Measurements from ENCODE around the gene SUCLG1.
A peak's percentile ranks its signal among the peaks of the same experiment; 100 is the strongest.
"Not testable (repeated sequence)": the region's sequence is repeated elsewhere in the genome, so short reads cannot be mapped to it uniquely, and the experiment has no call there.

SUCLG1 gene

DNA sequence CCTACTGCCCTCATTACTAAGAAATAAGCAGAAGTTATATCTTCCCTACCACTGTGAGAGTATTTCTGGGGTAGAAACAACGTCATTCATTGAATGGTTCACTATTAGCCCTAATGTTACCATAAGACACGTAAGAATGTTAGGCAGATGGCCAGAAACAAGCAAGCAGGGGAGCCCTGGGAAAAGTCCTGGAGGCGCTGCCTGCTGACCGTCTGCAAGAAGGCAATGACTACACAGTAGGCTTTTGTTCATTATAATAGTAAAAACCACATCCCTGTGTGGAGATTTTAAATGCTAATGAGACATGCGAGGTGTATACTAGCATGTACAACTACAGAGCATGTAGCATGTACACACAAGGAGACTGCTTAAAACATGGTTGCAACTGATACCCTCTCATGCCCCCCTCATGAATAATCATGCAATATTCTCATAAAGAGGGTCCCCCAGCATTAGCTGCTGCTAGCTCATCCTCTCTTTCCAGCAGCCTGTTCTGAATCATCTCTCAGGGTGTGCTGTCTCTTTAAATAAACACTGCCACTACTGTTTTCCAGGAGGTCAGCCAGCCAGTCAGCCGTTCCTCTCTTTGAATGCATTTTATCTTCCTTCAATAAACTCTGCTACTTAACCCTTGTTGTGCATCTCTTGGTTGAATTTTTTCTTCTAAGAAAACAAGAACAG is 23.6 kb downstream of the SUCLG1 start:
- no peak for TF ChIP-seq SPI1 (IDR thresholded peaks at IDR 0.05; ENCODE audit: low read depth, low read length)
- TF ChIP-seq POU2F2 (IDR thresholded peaks at IDR 0.05; ENCODE audit: low read depth, low read length), result no peak
- no peak for TF ChIP-seq TAF1 (IDR thresholded peaks at IDR 0.05; ENCODE audit: low read depth, low read length)
- no peak for FAIRE-seq

DNA sequence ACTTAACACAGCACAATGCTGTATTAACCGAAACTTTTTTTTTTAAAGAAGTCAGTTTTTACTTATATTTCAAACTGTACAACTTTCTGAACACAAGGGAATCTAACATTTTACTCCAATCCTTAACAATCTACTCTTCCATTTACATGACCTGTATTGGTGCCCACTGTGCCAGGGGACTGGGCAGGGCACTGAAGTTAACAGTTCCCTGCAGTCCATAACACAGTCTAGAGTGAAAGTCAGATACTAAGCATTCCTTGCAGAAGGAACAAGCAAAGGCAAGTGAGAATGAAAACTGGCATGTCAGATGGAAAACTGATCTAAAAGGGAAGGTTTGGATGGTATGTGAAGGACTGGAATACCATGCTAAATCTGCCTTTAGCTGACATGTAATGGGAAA is 29.8 kb downstream of the SUCLG1 start:
- TF ChIP-seq TAF1 (IDR thresholded peaks at IDR 0.05; ENCODE audit: low read depth, low read length), result no peak
- TF ChIP-seq PAX5 (IDR thresholded peaks at IDR 0.05; ENCODE audit: insufficient read depth, low read length, severe bottlenecking), result no peak
- no peak for TF ChIP-seq POU2F2 (IDR thresholded peaks at IDR 0.05; ENCODE audit: low read depth, low read length)
- no peak for TF ChIP-seq SPI1 (IDR thresholded peaks at IDR 0.05; ENCODE audit: low read depth, low read length)
- peak; percentile 9 for FAIRE-seq
- DNase-seq (ENCODE audit: insufficient read length, low spot score), result no peak

More for the DNA sequence above, 23.6 kb downstream of the SUCLG1 start:
- no peak for DNase-seq (ENCODE audit: insufficient read length, low spot score)

DNA sequence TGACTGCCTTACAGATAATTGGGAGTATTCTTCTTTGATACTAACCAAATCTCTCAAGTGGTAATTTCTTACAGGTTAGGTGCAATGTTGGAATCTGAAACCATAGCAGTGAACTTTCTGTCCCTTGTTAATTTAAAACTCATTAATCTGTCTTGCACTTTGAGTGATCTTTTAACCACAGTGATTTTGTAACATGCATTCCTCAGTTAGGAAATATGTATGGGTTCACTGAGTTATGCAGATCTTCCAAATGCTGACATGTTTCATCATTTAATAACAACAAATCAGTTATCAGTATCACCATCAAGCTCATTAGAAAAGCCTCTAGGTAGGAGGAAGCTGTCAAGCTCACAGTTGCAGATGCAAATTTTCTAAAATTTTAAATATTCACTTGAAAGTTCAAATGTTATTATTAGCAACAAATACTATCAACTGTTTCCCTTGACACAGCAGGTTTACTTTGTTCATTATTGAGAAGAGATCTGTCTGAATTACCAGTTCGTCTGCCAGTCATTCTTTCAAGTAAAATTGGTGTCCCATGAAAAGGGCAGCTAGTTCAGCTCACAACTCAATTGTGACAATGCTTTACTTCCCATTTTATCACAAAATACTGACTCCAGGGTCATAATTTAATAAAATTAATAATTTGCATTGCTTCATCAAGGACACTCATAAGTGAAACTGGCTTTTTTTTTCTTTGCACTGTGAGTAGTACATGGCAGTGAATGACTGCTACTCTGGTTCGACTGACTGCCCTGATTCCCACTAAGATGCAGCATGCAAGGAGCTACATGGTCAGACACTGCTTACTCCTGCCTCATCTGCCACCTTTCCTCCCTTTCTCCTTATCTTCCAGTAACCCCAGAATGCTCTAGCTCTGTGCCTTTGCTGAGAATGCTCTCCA is 31.6 kb downstream of the SUCLG1 start:
- no peak for FAIRE-seq
- no peak for DNase-seq (ENCODE audit: insufficient read length, low spot score)
- no peak for TF ChIP-seq SPI1 (IDR thresholded peaks at IDR 0.05; ENCODE audit: low read depth, low read length)
- no peak for TF ChIP-seq POLR2A (IDR thresholded peaks at IDR 0.05; ENCODE audit: low read depth, low read length)
- TF ChIP-seq PAX5 (IDR thresholded peaks at IDR 0.05; ENCODE audit: insufficient read depth, low read length, severe bottlenecking), result no peak
- no peak for TF ChIP-seq TAF1 (IDR thresholded peaks at IDR 0.05; ENCODE audit: low read depth, low read length)
- no peak for TF ChIP-seq POLR2AphosphoS5 (IDR thresholded peaks at IDR 0.05; ENCODE audit: low read depth, low read length)
- TF ChIP-seq POU2F2 (IDR thresholded peaks at IDR 0.05; ENCODE audit: low read depth, low read length), result no peak

DNA sequence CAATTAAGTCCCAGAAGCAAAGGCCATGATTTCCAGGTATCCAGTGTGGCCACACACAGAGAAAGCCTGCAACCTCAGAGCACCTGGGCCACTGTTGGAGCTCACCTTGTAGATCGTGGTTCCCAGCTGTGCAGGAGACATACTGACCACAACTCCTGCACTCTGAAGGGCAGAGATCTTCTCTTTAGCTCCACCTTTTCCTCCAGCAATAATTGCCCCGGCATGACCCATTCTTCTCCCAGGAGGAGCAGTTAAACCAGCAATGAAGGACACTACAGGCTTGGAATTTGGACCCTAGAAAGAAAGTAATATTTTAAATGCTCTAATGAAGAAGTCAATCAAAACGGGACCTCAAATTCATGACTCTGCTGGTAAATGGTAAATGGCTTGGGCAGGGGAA is 33.8 kb downstream of the SUCLG1 start:
- DNase-seq (ENCODE audit: insufficient read length, low spot score), result no peak
- FAIRE-seq, result no peak
- TF ChIP-seq SPI1 (IDR thresholded peaks at IDR 0.05; ENCODE audit: low read depth, low read length) (no peak), TAF1 (IDR thresholded peaks at IDR 0.05; ENCODE audit: low read depth, low read length) (no peak), POLR2A (IDR thresholded peaks at IDR 0.05; ENCODE audit: low read depth, low read length) (no peak), POLR2AphosphoS5 (IDR thresholded peaks at IDR 0.05; ENCODE audit: low read depth, low read length) (no peak), PAX5 (IDR thresholded peaks at IDR 0.05; ENCODE audit: insufficient read depth, low read length, severe bottlenecking) (no peak)

DNA sequence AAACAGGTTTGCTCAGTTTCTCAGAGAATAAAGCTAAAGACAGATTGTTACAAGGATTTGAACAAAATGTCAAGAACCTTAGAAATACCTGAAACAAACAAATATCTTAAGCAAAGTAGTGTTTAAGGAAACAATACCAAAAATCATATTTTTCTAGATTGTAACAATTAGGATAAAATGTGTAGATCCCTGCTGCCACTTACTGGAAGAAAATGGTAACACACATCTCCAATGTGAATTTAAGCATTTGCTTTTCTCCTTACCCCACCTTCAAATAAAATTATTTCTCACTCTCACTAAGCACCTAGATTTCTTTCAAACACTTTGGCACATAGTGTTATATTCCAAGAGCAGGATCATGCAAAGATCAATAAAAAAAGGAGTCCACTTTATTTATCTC is 34.9 kb downstream of the SUCLG1 start:
- DNase-seq (ENCODE audit: insufficient read length, low spot score) (no peak), FAIRE-seq (no peak)

DNA sequence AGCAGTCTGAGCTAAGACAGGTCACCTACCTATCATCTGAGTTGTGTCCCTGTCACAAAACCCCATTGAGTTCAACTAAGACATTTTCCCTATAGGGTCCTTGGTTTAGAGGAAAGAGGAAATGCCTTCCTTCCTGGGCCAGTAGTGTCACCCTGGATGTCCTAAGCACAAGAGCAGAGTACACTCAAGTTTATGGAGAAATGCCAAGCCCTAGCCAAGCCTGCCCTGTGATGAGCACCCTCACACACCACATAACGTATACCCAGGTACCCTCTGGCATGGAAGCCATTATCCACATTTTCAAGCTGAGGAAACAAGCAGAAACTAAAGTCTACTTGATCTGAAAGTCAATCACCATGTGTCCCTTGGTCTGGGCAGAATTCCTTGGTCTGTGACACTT is 37.3 kb downstream of the SUCLG1 start:
- DNase-seq (ENCODE audit: insufficient read length, low spot score), result no peak
- TF ChIP-seq PAX5 (IDR thresholded peaks at IDR 0.05; ENCODE audit: insufficient read depth, low read length, severe bottlenecking) (no peak), POU2F2 (IDR thresholded peaks at IDR 0.05; ENCODE audit: low read depth, low read length) (no peak), SPI1 (IDR thresholded peaks at IDR 0.05; ENCODE audit: low read depth, low read length) (no peak), POLR2A (IDR thresholded peaks at IDR 0.05; ENCODE audit: low read depth, low read length) (no peak), POLR2AphosphoS5 (IDR thresholded peaks at IDR 0.05; ENCODE audit: low read depth, low read length) (no peak), TAF1 (IDR thresholded peaks at IDR 0.05; ENCODE audit: low read depth, low read length) (no peak)
- FAIRE-seq, result no peak

More for the DNA sequence above, 34.9 kb downstream of the SUCLG1 start:
- no peak for TF ChIP-seq PAX5 (IDR thresholded peaks at IDR 0.05; ENCODE audit: insufficient read depth, low read length, severe bottlenecking)
- no peak for TF ChIP-seq SPI1 (IDR thresholded peaks at IDR 0.05; ENCODE audit: low read depth, low read length)
- TF ChIP-seq POLR2AphosphoS5 (IDR thresholded peaks at IDR 0.05; ENCODE audit: low read depth, low read length), result no peak
- no peak for TF ChIP-seq TAF1 (IDR thresholded peaks at IDR 0.05; ENCODE audit: low read depth, low read length)
- no peak for TF ChIP-seq POU2F2 (IDR thresholded peaks at IDR 0.05; ENCODE audit: low read depth, low read length)
- no peak for TF ChIP-seq POLR2A (IDR thresholded peaks at IDR 0.05; ENCODE audit: low read depth, low read length)

DNA sequence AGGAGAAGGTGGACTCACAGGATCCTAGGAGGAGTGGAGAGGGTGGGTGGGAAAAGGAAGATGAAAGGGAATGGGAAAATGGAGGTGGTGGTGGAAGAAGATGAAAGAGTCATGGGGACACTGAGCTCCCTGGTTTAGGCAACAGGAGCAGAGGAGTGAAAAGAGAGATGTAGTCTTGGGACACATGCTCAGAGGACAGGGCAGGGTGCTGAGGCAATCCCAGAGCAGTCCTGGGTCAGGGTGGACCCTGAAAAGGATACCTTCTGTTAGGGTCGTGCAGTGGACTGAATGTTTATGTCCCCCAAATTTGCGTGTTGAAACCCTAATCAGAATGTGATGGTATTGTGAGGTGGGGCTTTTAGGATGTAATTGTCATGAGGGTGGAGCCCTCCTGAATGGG is 37.9 kb downstream of the SUCLG1 start:
- FAIRE-seq, result no peak
- no peak for DNase-seq (ENCODE audit: insufficient read length, low spot score)
- TF ChIP-seq POLR2AphosphoS5 (IDR thresholded peaks at IDR 0.05; ENCODE audit: low read depth, low read length), result no peak
- no peak for TF ChIP-seq PAX5 (IDR thresholded peaks at IDR 0.05; ENCODE audit: insufficient read depth, low read length, severe bottlenecking)
- TF ChIP-seq SPI1 (IDR thresholded peaks at IDR 0.05; ENCODE audit: low read depth, low read length), result no peak
- no peak for TF ChIP-seq TAF1 (IDR thresholded peaks at IDR 0.05; ENCODE audit: low read depth, low read length)
- TF ChIP-seq POLR2A (IDR thresholded peaks at IDR 0.05; ENCODE audit: low read depth, low read length), result no peak
- TF ChIP-seq POU2F2 (IDR thresholded peaks at IDR 0.05; ENCODE audit: low read depth, low read length), result no peak

DNA sequence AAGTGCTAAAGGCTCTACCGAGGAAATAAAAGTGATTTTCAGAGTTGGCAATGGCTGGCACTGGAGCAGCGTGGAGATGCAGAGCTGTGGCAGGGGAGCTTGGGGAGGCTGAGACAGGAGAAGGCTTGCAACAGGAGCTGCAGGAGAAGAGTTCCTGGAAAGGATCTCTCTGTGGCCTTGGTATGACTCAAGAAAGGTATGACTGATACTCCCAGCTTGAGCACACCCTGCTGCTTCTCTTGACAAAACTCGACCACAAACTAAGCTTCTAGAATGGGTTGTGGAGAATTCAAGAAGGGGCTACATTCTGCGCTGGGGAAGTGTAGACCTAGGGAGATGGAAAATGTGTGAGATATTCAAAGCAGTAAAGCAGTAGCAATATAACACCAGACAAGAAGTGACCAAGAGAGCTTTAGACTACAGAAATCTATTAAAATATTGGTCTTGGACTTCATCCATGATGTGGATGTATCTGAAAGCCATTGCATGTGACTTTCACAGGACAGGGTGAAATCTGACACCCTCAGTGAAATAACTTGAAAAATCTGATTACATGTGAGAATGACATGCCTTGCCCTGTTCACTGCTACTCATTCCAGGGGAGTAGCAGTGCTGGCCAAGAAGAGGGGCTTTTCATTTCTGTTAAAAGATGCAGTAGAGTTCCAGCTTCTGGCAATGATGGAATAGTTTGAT is 41.5 kb downstream of the SUCLG1 start:
- TF ChIP-seq POLR2A (IDR thresholded peaks at IDR 0.05; ENCODE audit: low read depth, low read length) (no peak), POLR2AphosphoS5 (IDR thresholded peaks at IDR 0.05; ENCODE audit: low read depth, low read length) (no peak), POU2F2 (IDR thresholded peaks at IDR 0.05; ENCODE audit: low read depth, low read length) (no peak), PAX5 (IDR thresholded peaks at IDR 0.05; ENCODE audit: insufficient read depth, low read length, severe bottlenecking) (no peak), TAF1 (IDR thresholded peaks at IDR 0.05; ENCODE audit: low read depth, low read length) (no peak), SPI1 (IDR thresholded peaks at IDR 0.05; ENCODE audit: low read depth, low read length) (no peak)
- DNase-seq (ENCODE audit: insufficient read length, low spot score) (no peak), FAIRE-seq (no peak)

DNA sequence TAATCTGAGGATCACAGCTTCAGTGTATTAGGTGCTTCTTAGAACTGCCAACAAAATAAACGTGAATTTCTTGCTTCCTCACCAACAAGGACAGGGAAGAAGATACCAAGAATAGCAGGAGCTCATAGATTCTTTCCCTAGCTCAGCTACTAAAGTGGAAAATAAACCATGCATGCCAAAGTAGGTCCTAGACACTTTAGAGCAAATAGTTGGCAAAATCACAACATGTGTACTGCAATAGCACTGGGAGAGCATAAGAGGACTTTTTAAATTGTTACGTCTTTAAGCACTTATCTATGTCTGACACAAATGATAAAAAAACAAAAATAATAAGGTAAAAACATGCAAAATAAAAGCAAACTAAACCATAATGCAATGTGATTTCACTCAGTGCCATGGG is 49.5 kb downstream of the SUCLG1 start:
- TF ChIP-seq POLR2A (IDR thresholded peaks at IDR 0.05; ENCODE audit: low read depth, low read length) (no peak), POLR2AphosphoS5 (IDR thresholded peaks at IDR 0.05; ENCODE audit: low read depth, low read length) (no peak), PAX5 (IDR thresholded peaks at IDR 0.05; ENCODE audit: insufficient read depth, low read length, severe bottlenecking) (no peak), POU2F2 (IDR thresholded peaks at IDR 0.05; ENCODE audit: low read depth, low read length) (no peak), TAF1 (IDR thresholded peaks at IDR 0.05; ENCODE audit: low read depth, low read length) (no peak), SPI1 (IDR thresholded peaks at IDR 0.05; ENCODE audit: low read depth, low read length) (no peak)
- no peak for DNase-seq (ENCODE audit: insufficient read length, low spot score)
- FAIRE-seq, result no peak

DNA sequence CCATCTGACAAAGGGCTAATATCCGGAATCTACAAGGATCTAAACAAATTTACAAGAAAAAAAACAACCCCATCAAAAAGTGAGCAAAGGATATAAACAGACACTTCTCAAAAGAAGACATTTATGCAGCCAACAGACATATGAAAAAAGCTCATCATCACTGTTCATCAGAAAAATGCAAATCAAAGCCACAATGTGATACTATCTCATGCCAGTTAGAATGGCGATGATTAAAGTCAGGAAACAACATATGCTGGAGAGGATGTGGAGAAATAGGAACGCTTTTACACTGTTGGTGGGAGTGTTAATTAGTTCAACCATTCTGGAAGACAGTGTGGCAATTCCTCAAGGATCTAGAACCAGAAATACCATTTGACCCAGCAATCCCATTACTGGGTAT is 57.0 kb downstream of the SUCLG1 start:
- not testable (repeated sequence) for FAIRE-seq; DNase-seq (ENCODE audit: insufficient read length, low spot score)

DNA sequence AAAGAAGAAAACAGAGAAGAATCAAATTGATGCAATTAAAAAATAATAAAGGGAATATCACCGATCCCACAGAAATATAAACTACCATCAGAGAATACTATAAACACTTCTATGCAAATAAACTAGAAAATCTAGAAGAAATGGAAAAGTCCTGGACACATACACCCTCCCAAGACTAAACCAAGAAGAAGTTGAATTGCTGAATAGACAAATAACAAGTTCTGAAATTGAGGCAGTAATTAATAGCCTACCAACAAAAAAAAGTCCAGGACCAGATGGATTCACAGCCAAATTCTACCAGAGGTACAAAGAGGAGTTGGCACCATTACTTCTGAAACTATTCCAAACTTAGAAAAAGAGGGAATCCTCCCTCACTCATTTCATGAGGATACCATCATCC is 59.2 kb downstream of the SUCLG1 start:
- not testable (repeated sequence) for FAIRE-seq; DNase-seq (ENCODE audit: insufficient read length, low spot score)

Measured in GM12891 (cell line).